ENCODE measurements around the gene STEAP4.

STEAP4 gene

DNA sequence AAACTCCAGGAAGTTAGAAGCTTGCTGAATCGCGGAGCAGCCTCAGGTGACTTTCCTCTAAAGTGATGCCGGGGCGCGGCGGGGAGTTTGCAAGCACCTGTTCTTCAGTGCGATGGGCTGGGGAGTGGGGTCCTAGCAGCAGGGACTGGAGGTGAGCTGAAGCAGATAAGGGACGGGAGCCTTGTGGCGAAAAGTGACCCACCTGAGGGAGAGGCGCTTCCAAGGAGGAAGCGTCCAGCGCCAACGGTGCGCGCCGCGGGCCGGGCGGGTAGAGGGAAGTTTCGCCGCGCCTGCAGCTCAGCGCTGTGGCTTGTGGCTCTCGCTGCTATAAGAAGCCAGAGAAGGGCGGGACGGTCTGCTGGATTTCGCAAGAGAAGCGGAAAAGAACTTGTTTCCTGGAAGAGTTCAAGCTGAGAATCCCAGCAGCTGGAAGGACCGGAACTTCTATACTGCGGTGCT is at the start of gene STEAP4:
TSS of gene STEAP4 (minus strand) at position 305 of the 459 bp plus-strand sequence. CDS start 22,625 bp downstream, outside the sequence.
- DNase-seq = no peak

DNA sequence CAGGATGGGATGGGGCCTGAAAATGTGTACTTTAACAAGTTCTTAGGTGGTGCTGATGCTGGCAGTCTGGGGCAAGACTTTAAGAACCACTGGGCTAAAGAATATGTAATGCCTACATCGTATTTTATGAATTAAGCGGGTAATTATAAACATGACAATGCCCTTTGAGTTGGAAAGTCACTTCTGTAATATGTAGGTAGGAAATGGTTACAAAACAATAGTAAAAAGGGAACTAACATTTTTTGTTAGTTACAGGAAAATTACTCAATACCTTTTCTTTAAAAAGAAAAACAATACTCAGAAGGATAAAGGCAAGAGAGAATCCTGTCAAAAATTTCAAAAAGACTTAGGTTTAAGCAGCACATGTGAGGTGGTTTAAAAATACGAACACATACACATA is 48.3 kb upstream of the STEAP4 start:
- no peak for DNase-seq

DNA sequence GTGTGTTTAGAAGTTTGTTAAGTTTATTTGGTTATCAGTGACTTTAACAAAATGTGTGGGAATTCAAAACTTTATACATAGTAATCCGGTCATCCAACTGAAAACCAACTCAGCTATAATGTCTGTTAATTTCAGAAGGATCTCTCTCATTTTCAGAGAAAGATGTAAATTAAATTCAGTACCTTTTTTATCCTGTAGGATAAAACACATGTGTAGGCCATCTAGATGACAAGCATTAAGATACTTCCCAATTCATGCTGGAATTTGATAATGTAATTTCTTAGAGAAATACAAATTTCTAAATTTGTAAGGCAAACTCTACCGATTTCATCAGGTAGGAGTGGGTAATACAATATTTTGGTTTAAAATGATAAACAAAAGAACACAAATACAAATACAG is 43.4 kb upstream of the STEAP4 start:
- no peak for DNase-seq

DNA sequence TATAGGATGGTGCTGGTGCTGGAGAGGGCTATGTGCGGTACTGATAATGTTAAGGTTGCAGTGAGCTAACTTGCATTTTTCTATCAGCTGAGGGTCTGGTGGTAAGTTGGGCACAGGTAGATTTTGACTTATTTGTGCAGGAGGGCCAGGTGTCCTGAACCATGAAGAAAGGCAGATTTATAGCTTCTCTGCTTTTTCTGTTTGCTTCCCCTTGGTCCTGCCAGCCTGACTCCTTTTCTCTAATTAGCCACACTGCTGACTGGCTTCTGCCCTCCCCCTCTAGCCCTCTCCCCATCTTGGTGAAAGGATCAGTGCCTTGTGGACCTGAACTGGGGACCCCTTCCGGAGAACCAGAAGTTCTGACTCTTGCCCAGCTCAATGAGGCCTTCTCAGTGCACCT is 40.8 kb upstream of the STEAP4 start:
- no peak for DNase-seq

DNA sequence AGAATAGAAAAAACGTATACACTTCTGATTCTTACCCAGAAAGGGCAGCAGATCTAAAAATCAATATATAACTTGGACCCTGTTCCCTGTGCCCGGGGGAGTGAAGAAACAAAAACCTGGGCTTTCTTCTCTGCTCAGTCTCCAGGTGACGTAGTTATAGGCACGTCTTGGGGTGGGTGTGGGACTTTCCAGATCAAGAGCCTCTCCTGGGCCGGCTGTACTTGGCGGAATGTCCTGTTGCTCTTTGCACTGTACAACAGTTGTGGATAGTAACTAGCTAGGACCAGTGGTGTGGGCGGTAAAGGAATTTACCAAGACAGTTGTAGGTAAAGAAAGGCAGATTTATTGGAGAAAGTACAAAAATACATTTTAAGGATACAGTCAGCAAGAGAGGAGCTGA is 40.4 kb upstream of the STEAP4 start:
- DNase-seq = no peak

DNA sequence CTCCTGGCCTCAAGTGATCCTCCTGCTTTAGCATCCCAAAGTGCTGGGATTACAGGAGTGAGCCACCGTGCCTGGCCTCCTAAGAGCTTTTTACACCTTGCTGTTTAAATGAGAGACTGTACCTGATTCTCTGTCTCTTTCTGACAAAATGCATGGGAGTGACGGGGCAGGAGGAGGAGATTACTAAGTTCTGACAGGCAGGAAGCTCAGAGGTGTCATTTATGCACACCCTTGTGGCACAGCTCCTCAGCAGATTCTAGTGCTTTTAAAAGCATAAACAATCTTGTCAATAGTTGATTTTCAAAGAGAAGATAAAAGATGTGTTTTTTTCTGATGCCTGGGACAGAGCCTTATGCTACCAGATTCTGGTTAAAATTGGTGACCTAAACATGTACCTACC is 39.7 kb upstream of the STEAP4 start:
- DNase-seq = no peak

- DNase-seq = no peak
Measured at GRCh38 chr7:88344956-88345832, 38.5 kb upstream of the STEAP4 start.

DNA sequence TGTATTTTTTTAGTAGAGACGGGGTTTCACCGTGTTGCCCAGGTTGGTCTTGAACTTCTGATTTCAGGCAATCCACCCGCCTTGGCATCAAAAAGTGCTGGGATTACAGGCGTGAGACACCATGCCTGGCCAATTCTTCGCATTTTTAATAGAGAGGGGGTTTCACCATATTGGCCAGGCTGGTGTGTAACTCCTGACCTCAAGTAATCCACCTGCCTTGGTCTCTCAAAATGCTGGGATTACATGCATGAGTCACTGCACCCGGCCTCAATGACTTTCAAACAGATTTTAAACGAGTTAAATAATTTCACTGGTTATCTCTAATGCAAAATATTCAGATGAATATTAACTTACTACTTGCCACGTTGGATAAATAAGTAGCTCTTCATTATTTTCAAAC is 37.6 kb upstream of the STEAP4 start:
- DNase-seq = no peak

GRCh38 chr7:88339195-88339922 is 32.7 kb upstream of the STEAP4 start:
- DNase-seq = no peak

DNA sequence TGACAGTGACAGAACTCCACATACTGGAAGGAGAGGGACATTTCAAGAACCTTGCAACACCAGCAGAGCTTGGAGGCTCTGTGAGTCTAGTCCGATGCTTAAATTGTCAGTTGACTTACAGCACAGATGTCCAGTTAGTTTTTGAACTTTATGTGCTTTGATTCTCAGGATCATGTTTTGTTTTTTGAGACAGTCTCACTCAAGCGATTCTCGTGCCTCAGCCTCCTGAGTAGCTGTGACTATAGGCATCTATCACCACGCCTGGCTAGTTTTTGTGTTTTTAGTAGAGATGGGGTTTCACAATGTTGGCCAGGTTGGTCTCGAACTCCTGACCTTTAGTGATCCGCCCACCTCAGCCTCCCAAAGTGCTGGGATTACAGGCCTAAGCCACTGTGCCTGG is 31.8 kb upstream of the STEAP4 start:
- DNase-seq = no peak

DNA sequence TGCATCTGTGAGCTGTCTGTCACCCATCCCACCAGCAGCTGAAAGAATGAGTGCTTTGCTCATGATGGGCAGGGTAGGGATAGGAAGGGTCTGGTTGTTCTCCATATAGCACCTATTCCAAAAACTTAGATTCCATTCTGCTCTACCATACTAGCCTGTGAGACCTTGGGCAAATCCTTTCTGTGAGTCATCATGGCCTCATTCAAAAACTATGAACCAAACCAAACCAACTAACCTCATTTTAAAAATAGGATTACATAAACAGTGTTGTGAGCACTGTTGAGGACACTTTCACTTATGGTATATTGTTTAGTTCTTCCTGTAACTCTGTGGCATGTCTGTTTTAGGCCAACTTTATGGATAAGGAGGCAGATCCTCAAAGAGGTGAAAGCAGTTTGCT is 30.9 kb upstream of the STEAP4 start:
- no peak for DNase-seq

DNA sequence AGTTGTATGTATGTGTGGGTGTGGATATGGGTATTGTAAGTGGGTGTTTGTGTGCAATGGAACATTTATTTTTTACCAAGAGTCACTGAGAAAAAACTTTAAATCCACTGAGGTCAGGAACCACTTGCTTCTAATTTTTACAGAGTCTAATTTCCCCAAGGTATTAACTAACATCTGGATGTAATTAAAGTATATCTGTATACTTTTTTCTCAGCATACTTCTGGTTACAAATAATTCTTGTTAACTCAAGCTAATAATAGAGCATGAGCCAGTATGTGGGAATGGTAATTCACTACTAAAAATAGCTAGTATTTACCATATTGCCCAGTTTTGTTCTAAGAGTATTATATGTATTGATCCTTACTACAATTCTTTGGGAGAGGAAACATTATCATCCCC is 24.6 kb upstream of the STEAP4 start:
- no peak for DNase-seq

DNA sequence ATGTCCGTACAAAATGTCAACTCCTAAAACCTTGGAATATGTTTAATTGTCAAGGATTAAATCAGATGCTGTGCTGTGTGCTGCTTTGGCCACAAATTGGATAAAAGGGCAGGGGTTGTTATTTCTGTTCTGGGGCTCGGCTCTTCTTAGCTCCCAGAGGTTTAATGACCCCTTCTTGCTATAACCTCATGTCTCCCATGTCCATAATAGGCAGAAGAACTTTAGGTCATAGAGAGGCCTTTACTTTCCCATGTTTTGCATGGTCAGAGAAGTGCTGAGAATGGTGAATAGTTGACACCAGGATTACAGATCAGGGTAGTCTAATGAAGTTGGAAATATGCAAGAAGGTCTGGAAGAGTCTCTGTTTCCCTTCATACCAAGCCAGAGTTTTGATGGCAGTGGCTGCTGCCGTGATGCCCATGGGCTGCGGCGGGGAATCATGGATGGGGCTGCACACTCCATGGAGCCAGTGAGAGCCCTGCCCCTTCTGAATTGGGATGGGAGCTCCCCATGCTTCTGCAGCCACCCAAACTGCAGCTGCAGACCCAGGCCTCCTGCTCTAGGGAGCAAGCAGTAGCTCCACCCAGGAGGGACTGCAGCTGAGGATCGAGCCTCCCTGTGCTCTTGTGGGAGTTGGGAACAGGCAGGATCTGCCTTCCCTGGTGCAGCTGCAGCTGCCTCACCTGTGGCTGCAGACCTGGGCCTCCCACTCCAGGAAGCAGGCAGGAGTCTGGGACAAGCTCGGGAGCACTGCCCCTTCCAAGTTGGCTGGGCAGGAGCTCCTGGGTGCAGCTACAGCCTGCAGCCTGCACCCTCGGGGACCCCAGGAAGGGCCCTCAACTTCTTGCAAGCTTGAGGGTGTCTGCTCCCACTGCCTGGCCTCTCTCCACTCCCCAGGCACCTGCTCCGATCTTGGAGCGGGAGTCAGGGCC is 23.1 kb upstream of the STEAP4 start:
- no peak for DNase-seq

DNA sequence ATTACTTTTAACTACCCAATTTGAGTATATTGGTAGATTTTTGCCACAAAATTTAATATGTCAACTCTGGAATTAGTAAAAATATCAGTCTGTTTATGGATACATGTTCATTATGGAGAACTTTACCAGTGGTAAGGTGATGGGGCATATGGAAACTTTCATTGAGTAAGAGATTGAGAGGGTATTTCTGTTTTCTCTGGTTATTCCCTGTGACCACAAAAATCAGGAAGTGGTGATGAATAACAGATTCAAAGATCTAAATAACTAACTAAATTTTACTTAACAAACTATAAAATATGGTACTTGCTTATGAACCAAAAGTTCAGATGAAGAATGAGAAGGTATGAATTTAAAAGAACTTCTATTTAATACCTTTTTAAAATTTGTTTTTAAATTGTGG is 22.1 kb upstream of the STEAP4 start:
- DNase-seq = no peak

- DNase-seq = no peak
Measured at GRCh38 chr7:88324699-88325098, 18.0 kb upstream of the STEAP4 start.

DNA sequence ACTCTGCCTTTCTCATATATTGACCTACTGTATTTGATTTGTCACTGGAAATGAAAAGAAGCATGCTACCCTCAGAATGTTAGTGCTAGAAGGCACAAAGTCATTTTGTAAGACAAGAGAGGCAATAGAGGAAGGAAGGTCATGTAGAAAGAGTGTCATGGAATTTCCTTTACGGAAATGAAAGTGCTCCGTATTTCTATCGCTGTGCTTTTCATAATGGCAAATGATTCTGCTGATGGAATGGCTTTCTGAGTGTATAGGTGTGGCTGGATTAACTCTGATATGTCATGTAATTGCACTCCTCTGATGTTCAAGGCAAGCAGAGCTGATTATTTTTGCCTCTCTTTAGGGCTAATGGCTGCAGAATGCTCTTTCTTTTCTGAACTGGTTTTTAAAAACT is 15.5 kb upstream of the STEAP4 start:
- DNase-seq = no peak

GRCh38 chr7:88321694-88322093 is 15.0 kb upstream of the STEAP4 start:
- no peak for DNase-seq

DNA sequence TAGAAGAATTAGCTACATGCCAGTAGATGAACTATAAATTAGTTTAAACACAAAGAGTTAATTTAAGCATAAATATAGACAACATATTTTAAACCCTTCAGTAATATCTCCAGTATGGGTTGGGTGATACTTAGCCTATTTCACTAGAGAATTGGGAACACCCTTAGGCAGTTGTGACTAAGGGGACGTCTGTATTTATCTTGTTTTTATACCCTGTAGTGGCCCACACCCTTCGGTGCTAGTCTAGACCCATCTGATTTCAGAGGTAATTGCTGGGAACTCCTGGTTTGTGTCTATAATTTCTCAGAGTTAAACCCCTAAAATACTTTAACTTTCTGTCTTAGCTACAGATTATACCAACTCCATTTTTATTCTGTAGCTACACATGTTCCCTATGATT is 11.5 kb upstream of the STEAP4 start:
- DNase-seq = no peak

GRCh38 chr7:88317422-88317821 is 10.7 kb upstream of the STEAP4 start:
- DNase-seq = no peak

DNA sequence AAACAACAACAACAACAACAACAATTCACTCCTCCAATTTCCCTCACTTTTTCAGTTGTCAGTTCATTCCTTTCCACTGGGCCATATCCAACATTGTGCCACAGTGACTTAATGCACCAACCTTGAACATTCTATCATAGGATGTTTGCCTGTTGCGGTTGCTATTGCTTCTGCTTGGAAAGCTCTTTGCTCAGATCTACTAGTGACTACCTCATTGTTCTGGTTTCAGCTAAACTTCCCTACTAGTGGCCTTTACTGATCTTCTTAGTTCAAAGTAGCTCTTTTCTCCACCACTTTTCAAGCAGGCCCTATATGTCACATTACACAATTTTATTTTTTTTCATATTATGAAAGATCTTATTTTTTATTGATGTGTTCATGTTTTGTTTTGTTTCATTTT is 9.8 kb upstream of the STEAP4 start:
- no peak for DNase-seq

DNA sequence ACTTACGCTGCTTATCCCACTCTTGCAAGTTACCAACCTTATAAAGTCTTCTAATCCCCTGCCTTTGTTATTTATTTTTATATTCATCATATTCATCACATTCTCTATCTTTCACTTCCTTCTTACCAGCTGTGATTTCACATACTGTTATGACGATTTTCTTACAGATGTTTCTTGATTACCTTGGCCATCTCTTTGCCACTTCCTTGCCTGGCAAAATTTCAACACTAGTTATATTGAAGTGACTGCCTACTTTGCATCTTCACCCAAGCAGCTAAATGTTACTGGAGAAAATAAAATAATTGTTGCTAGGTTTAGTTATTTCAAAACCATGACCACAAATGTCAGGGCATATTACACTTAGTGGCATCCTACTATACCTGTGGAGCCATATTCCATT is 8.8 kb upstream of the STEAP4 start:
- DNase-seq = no peak

GRCh38 chr7:88314061-88314491 is 7.4 kb upstream of the STEAP4 start:
- no peak for DNase-seq

- DNase-seq = no peak
Measured at GRCh38 chr7:88312061-88312663, 5.5 kb upstream of the STEAP4 start.

All from activated CD8-positive, alpha-beta memory T cell treated with anti-CD3 and anti-CD28 coated beads, Interleukin-2, amount 50 U/mL, for 4 hours (primary cell).